Stomach (tissue), 9 donors: Measurements from ENCODE around the gene NUDT4. TPM values are rescaled to one million over a fixed set of nuclear protein-coding genes. Genes with fewer than 3 reads are reported as not detected.

Experiments
- DNase-seq, 2 donors: peaks; one replicate each; pipeline versions ENCODE4 v3.0.0 to v3.0.0-alpha.2; 2013 to 2019
- H3K27ac ChIP-seq, 5 donors: fragments of 200-600 bp in 4 of 5; sonication (generic) in 4 of 5; one replicate each; pipeline ENCODE4 v1.5.1; 2013 to 2019; ENCODE audit warnings: mild to moderate bottlenecking in 1 of 5, moderate library complexity in 1 of 5
- H3K27me3 ChIP-seq, 3 donors: fragments of 200-600 bp; sonication (generic); one replicate each; pipeline ENCODE4 v1.5.1; 2017 to 2019; ENCODE audit warnings: mixed run types in 1 of 3
- H3K36me3 ChIP-seq, 4 donors: fragments of 200-600 bp; sonication (generic); 1 replicate in 3 of 4; 2 replicates in 1 of 4; pipeline ENCODE4 v1.5.1; 2016 to 2019
- H3K4me1 ChIP-seq, 4 donors: fragments of 200-600 bp; sonication (generic); one replicate each; pipeline ENCODE4 v1.5.1; 2016 to 2019
- H3K4me3 ChIP-seq, 4 donors: fragments of 200-600 bp; sonication (generic) in 3 of 4; one replicate each; pipeline ENCODE4 v1.5.1; 2016 to 2019; ENCODE audit warnings: mild to moderate bottlenecking in 1 of 4
- H3K9me3 ChIP-seq, 4 donors: fragments of 200-600 bp; sonication (generic); one replicate each; pipeline ENCODE4 v1.5.1; 2016 to 2019
- EP300 ChIP-seq: sonication (generic); formaldehyde crosslinking; IDR thresholded peaks from one replicate; pipeline ENCODE4 v1.6.1; 2017; ENCODE audit warnings: antibody characterized with exemption
- POLR2A ChIP-seq, 4 donors: fragments of 450-650 bp; IDR thresholded peaks; one replicate each; pipeline ENCODE4 v1.6.1; 2016; ENCODE audit warnings: antibody characterized with exemption in 4 of 4, control low read depth in 2 of 4, mild to moderate bottlenecking in 1 of 4, moderate library complexity in 1 of 4
- POLR2AphosphoS5 ChIP-seq, 3 donors: sonication (generic); formaldehyde crosslinking; IDR thresholded peaks; one replicate each; pipeline ENCODE4 v1.6.1; 2016; ENCODE audit warnings: antibody characterized with exemption in 3 of 3
- WGBS, 5 donors: extraction: QIAGEN DNeasy Blood & Tissue Kit in 3 of 5; methylation state at CpG; one replicate each; pipeline versions ENCODE4 v1.1.5 to v1.1.7; 2013 to 2018; 5-methylcytosine and 5-hydroxymethylcytosine counted together
- intact Hi-C: fragments of 100-400 bp; cut with DNase I; formaldehyde crosslinking; loops from one replicate; pipeline ENCODE4 v1.15.1; 2023; ENCODE audit warnings: low total_unique reads
- polyA plus RNA-seq, 3 donors: library from polyadenylated mRNA; stranded (reverse); fragments of 200-250 nt; gene quantifications; one replicate each; pipeline ENCODE4 v1.2.3, GENCODE V29; 2013
- total RNA-seq, 5 donors: library from RNA; depleted of rRNA; stranded (reverse); fragments of >200 nt; gene quantifications; one replicate each; pipeline versions ENCODE4 v1.1.0 to v1.2.3, GENCODE V29; 2014 to 2016
- TF ChIP-seq, protein P1 (sequence below), 7 experiments: fragments of 450-650 bp in 4 of 7; fragments of 200-600 bp in 3 of 7; sonication (generic) in 3 of 7; IDR thresholded peaks; one replicate each; pipeline ENCODE4 v1.5.1; 2016 to 2019; ENCODE audit warnings: antibody characterized with exemption in 7 of 7, control low read depth in 2 of 7, mild to moderate bottlenecking in 1 of 7
- donor health status: healthy with polysubstance abuse.
- donor health status: Bipolar disorder and iron deficiency.
- donor health status: healthy.

Gene NUDT4
- total and polyA plus RNA-seq, 8 donors: 17.5 to 77.7 (median 29.4) TPM

DNA sequence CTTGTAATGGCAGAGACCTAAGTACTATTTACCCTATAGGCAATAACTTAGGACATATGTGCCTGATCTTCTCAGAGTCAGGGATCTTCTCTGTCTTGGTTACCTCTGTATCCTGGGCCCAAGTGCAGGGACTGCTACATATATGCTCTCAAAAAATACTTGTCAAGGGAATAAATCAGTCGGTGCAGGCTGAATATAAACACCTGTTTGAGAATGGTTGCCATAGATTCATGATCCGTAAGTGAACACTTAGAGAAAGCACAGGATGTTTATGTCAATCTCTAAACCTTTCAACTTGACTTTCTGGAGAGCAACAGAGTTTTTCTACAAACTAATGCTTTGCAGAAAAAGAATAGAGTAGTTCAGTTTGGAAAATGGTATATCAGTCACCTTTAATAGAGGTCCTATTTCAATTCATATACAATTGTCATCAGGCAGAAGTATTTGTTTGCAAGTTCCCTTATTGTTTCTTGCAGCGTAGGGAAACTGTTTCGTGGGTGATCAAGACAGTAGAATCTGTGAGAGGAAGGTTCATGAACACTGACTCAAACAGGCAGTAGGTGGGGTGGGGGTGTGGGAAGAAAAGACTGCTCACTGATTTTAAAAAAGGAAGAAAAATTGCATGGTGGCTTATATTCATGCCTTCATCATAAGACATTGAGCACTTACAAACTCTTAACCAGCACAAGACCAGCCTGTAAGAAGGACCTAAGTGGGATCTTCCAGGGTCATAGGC, 70.0 kb downstream of the NUDT4 start:
- Histone ChIP-seq H3K4me1 (peaks cover 0 to 5% (median 2%) of the 10 kb centered on the region in 4 donors), H3K4me3 (no peak overlapping the region), H3K9me3 (no peaks in the 10 kb centered on the region), H3K36me3 (no peaks in the 10 kb centered on the region), H3K27ac (no peak overlapping the region), H3K27me3 (no peaks in the 10 kb centered on the region)
- DNase-seq: peak in 1 of 2 donors; percentile 30
- intact Hi-C loops: no loop called here
- TF ChIP-seq EP300 (no peak), POLR2AphosphoS5 (IDR thresholded peaks at IDR 0.05) (no peak), POLR2A (IDR thresholded peaks at IDR 0.05) (no peak)
- TF ChIP-seq, protein P1, sequence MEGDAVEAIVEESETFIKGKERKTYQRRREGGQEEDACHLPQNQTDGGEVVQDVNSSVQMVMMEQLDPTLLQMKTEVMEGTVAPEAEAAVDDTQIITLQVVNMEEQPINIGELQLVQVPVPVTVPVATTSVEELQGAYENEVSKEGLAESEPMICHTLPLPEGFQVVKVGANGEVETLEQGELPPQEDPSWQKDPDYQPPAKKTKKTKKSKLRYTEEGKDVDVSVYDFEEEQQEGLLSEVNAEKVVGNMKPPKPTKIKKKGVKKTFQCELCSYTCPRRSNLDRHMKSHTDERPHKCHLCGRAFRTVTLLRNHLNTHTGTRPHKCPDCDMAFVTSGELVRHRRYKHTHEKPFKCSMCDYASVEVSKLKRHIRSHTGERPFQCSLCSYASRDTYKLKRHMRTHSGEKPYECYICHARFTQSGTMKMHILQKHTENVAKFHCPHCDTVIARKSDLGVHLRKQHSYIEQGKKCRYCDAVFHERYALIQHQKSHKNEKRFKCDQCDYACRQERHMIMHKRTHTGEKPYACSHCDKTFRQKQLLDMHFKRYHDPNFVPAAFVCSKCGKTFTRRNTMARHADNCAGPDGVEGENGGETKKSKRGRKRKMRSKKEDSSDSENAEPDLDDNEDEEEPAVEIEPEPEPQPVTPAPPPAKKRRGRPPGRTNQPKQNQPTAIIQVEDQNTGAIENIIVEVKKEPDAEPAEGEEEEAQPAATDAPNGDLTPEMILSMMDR (IDR thresholded peaks at IDR 0.05): no peak
- WGBS, 5 donors: 59 to 67% (median 63%) methylated on average over 4 of the region's 4 CpGs

DNA sequence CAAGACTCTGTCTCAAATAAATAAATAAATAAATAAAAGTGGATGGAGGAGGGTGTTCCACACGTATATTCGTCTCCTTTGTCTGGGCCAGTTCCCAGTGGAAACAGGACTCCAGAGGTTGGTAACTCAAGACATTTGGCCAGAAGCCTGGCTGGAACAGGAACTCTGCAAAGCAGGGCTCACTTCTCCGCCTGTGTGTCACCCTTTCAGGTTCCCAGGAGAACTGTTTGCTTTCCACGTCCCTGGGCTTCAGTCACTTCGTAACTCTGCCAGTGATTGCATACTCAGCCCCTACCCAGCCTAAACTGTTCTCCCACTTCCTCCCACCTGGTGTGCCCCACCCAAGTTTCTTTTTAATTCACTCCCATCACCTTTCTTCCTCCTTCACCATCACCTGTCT, 71.1 kb downstream of the NUDT4 start:
- intact Hi-C loops: no loop called here
- 23 to 50% (median 37%) methylated on average over 5 of the region's 5 CpGs for WGBS, 5 donors

GRCh38 chr12:93449277-93449676, 71.6 kb downstream of the NUDT4 start:
- peak overlapping the region in 1 of 5 donors; percentile 30 for H3K27ac ChIP-seq
- H3K36me3 ChIP-seq: no peaks in the 10 kb centered on the region
- no peak for DNase-seq
- H3K9me3 ChIP-seq: no peaks in the 10 kb centered on the region
- no peak overlapping the region for H3K4me3 ChIP-seq
- TF ChIP-seq POLR2A (IDR thresholded peaks at IDR 0.05) (no peak), POLR2AphosphoS5 (IDR thresholded peaks at IDR 0.05) (no peak), EP300 (no peak)
- TF ChIP-seq, protein P1 (IDR thresholded peaks at IDR 0.05): no peak
- no peaks in the 10 kb centered on the region for H3K4me1 ChIP-seq
- 35 to 72% (median 57%) methylated on average over 1 of the region's 1 CpG for WGBS, 5 donors
- intact Hi-C loops: no loop called here
- no peaks in the 10 kb centered on the region for H3K27me3 ChIP-seq

More for the DNA sequence above, 71.1 kb downstream of the NUDT4 start:
- H3K4me1 ChIP-seq: no peaks in the 10 kb centered on the region
- H3K9me3 ChIP-seq: no peaks in the 10 kb centered on the region
- peak overlapping the region in 3 of 5 donors; percentile 22 to 30 (median 23) for H3K27ac ChIP-seq
- TF ChIP-seq EP300 (no peak), POLR2AphosphoS5 (IDR thresholded peaks at IDR 0.05) (no peak), POLR2A (IDR thresholded peaks at IDR 0.05) (no peak)
- TF ChIP-seq, protein P1 (IDR thresholded peaks at IDR 0.05): no peak
- H3K4me3 ChIP-seq: no peak overlapping the region
- H3K27me3 ChIP-seq: no peaks in the 10 kb centered on the region
- DNase-seq: peak; percentile 72 to 81
- no peaks in the 10 kb centered on the region for H3K36me3 ChIP-seq

GRCh38 chr12:93451423-93452158, 73.9 kb downstream of the NUDT4 start:
- no peak for DNase-seq
- Histone ChIP-seq H3K36me3 (no peaks in the 10 kb centered on the region), H3K4me3 (no peak overlapping the region), H3K27ac (no peak overlapping the region), H3K4me1 (no peaks in the 10 kb centered on the region), H3K27me3 (no peaks in the 10 kb centered on the region), H3K9me3 (no peaks in the 10 kb centered on the region)
- WGBS, 5 donors: 60 to 74% (median 63%) methylated on average over 3 of the region's 3 CpGs
- intact Hi-C loops: no loop called here
- TF ChIP-seq EP300: no peak
- TF ChIP-seq POLR2AphosphoS5 (IDR thresholded peaks at IDR 0.05): no peak
- no peak for TF ChIP-seq POLR2A (IDR thresholded peaks at IDR 0.05)
- TF ChIP-seq, protein P1 (IDR thresholded peaks at IDR 0.05): no peak
